NCI-H524 treated with DMSO at 0.1 percent for 48 hours (cell line): ENCODE results near the gene LDLRAD3.
"Not testable (repeated sequence)": the region's sequence is repeated elsewhere in the genome, so short reads cannot be mapped to it uniquely, and the experiment has no call there.

Experiments
- DNase-seq: peaks from one replicate; lab custom pipeline; 2025; lab: John Stamatoyannopoulos, UW

LDLRAD3 gene

DNA sequence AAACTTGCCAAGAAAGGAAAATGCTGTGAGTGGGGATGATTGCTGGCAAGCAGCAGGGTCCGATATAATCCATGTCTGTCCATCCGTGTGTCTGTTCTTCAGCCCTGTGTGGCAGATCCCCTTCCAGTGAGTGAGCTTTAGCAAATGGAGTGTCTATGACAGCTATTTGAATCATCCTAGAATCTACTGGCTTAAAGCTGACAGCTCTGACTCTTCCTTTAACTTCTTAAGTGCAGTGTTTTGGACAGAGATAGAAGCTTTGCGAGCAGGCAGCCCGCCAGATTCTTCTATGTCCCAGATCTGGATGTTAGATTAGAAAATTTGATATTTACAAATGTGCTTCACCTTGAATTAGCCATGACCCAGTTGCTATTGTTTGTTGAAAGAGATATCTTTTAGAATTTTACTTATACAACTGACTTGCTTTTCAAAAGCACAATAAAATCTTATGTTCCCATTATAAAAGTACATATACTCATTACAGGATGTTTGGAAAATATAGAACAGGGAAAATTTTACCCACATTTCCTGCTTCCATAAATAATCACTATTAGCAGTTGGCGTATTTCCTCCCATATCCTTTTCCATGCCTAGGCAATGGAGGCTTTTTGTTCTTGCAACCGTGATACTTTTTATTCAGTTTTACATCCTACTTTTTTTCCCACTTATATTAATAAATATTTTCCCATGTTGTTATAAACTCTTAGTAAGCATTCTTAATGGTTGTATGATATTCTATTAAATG, 220.8 kb downstream of the LDLRAD3 start:
- DNase-seq = no peak

DNA sequence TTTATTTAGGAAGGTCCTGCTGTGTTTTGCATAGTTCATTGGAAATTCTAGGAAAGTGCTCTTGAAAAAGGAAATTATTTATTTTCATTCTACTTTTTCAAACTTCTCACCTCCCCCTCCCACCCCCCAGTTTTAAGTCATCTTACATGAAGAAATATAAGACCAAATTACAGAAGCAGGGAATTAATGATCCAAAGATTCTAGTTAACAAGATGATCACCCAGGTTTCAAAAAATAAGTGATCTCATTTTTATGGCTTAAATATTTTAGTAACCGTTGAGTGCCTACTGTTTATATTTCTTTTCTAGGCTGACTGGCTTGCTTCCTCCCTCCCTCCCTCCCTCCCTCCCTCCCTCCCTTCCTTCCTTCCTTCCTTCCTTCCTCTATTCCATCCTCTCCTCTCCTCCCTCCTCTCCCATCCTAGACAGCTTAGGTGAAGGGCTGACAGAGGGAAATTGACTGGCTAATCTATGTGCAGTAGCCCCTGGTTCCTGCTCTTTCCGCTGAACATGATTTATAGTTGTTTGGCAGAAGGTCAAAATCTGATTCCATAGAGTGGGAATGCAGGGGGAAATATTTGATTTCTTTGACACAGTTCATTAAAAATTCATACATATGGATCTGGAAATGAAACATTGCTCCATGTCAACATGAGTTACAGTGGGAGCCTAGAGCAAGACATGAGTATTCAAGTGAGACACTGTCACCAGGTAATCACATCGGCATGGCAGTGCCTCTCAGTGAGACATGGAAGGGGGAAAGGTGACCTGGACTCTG, 221.9 kb downstream of the LDLRAD3 start:
- DNase-seq = no peak

GRCh38 chr11:36167073-36167472, 223.2 kb downstream of the LDLRAD3 start:
- DNase-seq = no peak

- DNase-seq = no peak
Observed at GRCh38 chr11:36167729-36168128, 223.9 kb downstream of the LDLRAD3 start.

- no peak for DNase-seq
Observed at GRCh38 chr11:36177836-36178235, 234.0 kb downstream of the LDLRAD3 start.

DNA sequence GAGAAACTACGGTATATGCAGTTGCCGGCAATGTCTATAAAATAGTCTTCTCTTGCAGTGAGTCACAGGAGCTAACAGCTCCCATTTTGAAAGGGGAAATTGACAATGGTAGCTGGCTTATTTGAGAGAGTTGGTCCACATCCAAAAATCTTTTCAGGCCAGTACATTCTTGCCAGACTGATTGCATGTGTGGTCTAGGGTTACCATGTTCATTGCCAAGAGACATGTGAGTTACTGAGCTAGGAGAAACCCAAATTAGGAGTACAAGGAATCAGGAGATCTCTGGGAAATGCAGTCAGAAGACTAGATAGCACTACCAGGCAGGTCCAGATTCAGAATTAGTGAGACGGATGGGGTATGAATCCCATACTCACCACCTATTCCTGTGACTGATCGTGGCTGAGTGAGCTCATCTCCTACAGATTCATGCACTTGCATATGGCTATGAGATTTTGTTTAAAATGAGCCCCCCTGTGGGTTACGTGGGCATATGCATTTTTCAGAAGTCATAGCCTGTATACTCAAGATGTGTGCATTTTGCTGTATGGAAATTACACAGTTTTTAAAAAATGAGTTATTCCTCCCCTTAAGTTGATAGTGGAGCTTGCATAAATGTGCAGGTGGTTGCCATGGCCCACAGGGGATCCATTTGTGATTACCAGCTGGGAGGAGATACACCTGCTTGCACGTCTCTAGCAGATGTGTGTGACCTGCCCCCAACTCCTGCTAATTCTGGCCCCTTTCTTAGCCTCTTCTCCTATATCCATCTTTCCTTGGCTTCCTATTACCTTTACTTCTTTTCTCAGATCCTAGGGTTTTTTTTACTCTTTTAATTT, 242.7 kb downstream of the LDLRAD3 start:
- no peak for DNase-seq

DNA sequence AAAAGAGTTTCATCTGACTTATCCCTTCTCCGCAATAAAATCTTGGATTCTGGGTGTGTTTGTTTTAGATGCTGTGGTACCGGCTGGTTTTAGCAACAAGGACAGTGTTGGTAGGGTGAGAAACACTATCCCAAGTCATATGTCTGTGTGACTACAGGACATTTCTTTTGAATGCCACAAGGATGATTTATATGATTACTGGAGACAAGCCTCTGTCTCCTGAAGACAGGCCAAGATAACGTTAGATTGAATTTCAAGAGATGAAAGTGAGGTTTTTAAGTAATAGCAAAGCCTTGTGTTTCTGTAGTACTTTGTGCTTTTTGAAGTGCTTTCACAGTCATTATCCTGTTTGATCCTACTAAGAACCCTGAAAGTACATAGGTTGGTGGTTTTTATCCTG, 243.8 kb downstream of the LDLRAD3 start:
- no peak for DNase-seq

GRCh38 chr11:36189735-36190134, 245.9 kb downstream of the LDLRAD3 start:
- DNase-seq = not testable (repeated sequence)

DNA sequence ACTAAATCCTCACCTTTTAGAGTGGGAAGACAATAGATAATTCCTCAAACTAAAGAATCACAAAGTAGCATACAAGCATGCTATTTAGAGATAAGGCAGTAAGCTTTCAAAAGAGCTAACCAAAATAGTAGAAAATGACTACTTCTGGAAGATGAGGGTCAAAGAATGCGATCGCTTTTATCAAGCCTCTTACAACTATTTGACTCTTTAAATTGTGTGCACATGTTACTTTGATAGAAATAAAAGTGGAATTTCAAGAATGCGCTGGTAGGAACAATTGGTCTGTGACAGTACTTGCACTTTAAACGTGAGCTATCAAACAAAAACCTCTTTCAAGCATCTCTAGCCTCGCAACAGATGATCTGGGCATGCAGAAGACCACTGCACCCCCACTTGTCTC, 248.1 kb downstream of the LDLRAD3 start:
- no peak for DNase-seq

- no peak for DNase-seq
Observed at GRCh38 chr11:36192425-36193289, 248.8 kb downstream of the LDLRAD3 start.

GRCh38 chr11:36193290-36193619, 249.4 kb downstream of the LDLRAD3 start:
- no peak for DNase-seq

- no peak for DNase-seq
Observed at GRCh38 chr11:36193721-36194120, 249.9 kb downstream of the LDLRAD3 start.

GRCh38 chr11:36195496-36196354, 251.9 kb downstream of the LDLRAD3 start:
- DNase-seq = no peak

GRCh38 chr11:36196411-36196998, 252.6 kb downstream of the LDLRAD3 start:
- DNase-seq = no peak

DNA sequence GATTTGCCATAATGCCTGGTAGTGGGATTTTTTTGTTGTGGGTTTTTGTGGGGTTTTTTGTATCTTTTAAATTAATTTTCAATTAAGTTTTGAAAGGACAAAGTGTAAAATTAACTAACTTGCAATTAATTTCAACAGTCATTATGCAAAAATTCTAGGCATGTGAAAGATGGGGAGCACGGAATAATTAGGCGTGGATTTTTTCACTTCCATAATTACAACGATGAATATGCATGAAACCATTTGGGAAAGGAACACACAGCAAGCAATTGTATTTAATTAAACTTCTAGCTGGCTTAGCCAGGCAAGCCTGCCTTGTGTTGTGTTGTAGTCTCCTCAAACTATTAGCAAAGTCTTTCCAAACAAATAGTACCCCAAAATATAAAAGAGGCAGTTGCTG, 257.5 kb downstream of the LDLRAD3 start:
- no peak for DNase-seq

DNA sequence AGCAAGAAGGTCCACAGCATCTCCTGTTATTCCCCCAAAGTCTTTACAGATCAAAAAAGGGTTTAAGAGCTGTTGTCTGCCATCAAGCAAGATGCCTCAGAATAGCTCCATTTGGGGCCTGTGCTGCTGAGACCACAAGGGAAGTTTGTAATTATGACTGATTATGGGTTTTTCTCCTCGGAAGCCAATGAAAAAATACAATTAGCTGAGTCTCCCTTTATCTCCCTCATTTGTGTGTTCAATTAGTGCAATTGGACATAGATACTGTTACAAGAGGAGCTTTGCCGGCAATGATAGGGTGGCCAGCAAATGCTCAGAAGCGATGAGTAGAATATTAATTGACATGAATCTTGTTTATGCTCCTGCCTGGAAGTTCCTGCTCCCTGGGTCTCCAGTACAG, 261.7 kb downstream of the LDLRAD3 start:
- DNase-seq = no peak

- DNase-seq = no peak
Observed at GRCh38 chr11:36210529-36210928, 266.7 kb downstream of the LDLRAD3 start.

- DNase-seq = no peak
Observed at GRCh38 chr11:36211761-36212430, 268.0 kb downstream of the LDLRAD3 start.

- DNase-seq = peak; percentile 78
Observed at GRCh38 chr11:36212564-36213392, 268.9 kb downstream of the LDLRAD3 start.
